ENCODE measurements around the gene CIT.
"Not testable (repeated sequence)": the region's sequence is repeated elsewhere in the genome, so short reads cannot be mapped to it uniquely, and the experiment has no call there.

Gene CIT, protein sequence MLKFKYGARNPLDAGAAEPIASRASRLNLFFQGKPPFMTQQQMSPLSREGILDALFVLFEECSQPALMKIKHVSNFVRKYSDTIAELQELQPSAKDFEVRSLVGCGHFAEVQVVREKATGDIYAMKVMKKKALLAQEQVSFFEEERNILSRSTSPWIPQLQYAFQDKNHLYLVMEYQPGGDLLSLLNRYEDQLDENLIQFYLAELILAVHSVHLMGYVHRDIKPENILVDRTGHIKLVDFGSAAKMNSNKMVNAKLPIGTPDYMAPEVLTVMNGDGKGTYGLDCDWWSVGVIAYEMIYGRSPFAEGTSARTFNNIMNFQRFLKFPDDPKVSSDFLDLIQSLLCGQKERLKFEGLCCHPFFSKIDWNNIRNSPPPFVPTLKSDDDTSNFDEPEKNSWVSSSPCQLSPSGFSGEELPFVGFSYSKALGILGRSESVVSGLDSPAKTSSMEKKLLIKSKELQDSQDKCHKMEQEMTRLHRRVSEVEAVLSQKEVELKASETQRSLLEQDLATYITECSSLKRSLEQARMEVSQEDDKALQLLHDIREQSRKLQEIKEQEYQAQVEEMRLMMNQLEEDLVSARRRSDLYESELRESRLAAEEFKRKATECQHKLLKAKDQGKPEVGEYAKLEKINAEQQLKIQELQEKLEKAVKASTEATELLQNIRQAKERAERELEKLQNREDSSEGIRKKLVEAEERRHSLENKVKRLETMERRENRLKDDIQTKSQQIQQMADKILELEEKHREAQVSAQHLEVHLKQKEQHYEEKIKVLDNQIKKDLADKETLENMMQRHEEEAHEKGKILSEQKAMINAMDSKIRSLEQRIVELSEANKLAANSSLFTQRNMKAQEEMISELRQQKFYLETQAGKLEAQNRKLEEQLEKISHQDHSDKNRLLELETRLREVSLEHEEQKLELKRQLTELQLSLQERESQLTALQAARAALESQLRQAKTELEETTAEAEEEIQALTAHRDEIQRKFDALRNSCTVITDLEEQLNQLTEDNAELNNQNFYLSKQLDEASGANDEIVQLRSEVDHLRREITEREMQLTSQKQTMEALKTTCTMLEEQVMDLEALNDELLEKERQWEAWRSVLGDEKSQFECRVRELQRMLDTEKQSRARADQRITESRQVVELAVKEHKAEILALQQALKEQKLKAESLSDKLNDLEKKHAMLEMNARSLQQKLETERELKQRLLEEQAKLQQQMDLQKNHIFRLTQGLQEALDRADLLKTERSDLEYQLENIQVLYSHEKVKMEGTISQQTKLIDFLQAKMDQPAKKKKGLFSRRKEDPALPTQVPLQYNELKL (N-terminal part only)

DNA sequence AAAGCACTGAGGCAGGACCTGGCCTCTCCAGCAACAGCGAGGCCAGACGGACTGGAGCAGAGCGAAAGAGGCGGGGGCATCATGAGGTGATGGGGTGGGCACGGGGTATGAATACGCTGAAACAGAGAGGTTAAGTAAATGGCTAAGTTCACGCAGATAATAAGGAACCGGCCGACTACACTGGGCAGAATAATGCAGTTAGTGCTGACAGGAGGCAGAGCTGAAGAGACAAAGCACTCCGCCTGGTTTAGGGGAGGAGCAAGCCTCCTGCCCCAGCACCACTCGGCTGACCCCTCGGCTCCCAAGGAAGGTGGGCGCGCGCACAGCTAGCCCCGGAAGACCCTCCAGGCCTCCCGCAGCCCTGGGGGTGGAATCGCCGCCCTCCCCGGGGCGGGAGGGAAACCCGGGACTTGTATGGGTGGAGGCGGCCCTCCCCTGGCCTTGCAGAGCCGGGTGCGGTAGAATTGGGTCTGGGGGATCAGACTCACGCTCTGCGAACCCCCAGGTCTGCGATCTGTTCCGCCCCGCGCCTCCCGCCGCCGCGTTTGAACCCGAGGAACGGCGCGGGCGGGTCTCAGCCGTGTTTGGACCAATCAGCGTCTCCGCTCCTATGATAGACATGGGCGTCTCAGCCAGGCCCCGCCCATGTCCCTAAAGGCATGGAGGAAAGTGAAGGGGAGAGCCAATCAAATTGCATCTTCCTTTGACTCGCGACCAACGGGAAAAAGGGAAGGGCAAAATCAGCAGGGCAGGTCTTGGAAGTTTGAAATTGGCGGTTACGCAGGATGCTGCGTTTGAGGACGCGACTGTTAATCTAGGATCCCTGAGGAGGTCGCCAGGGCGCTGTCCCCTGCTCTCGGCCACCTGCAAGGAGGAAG is at the start of gene CIT:
Gene CIT, minus strand, starts transcription at position 560 of the 878 bp plus-strand sequence. CDS start 1,152 bp downstream, outside the sequence.
- DNase-seq: peak; percentile 83

DNA sequence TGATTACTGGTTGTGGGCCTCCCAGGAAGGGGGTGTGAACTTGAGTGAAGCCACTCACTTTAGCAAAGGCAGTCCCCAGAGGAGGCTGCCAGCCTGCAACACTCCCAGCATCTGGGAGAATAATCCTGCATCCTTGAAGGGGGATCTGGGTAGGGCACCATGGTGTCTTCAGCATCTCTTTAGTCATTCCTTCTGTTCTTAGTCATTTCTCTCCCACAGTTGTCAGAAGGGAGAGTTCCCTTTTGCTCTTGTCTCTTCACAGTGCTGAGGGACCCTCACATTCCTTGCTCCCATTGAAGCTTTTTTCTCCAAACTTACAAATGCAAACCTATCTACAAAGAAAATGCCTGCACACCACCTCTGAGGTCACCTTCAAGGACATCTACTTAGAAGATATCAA is 48.1 kb upstream of the CIT start:
- DNase-seq: no peak

DNA sequence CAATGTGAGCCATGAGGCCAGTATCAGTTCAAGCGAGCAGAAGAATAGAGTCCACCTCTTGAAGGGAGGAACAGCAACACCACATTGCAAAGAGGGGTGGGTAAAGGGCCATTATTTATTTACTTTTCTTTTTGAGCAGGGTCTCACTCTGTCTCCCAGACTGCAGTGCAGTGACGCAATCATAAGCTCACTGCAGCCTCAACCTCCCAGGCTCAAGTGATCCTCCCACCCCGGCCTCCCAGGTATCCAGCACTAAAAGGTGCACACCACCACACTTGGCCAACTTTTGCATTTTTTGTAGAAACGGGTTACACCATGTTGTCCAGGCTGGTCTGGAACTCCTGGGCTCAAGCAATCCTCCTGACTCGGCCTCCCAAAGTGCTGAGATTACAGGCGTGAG is 42.9 kb upstream of the CIT start:
- DNase-seq: no peak

DNA sequence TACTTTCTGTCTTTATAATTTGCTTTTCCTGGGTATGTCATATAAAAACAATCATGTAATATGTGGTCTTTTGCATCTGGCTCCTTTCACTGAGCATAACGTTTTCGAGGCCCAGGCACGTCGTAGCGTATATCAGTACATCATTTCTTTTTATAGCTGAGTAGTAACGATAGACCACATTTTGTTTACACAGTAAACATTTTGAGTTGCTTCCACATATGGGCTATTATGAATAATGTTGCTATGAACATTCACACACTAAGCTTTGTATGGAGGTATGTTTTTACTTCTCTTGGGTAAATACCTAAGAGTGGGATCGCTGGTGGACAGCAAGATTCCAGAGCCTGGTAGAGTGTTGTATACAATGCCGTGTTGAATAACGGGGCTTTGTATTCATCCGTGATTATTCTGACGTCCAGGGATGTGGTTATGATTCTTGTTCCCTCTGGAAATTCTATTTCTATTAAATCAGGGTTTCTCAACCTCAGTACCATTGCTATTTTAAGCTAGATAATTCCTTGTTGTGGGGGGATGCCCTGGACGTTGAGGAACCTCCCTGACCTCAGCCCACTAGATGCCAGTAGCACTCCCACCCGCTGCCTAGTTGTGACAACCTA is 38.9 kb upstream of the CIT start:
- no peak for DNase-seq

DNA sequence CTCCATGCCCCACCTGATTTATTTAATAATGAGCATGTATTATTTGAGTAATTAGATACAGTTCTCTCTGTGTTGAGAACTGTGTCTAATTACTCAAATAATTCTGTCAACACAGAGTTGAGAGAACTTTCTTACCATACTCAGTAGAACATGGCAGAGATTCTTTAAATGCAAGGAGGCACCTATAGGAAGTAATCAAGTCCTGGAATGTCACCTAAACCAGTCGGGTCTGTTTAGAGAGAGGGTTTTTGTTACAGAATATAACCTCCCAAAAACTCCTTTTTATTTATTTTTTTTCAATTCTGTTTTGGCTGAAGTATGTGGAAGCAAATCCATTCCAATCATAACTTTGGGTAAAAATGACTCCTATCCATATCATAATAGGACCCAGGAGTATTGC is 37.5 kb upstream of the CIT start:
- no peak for DNase-seq

DNA sequence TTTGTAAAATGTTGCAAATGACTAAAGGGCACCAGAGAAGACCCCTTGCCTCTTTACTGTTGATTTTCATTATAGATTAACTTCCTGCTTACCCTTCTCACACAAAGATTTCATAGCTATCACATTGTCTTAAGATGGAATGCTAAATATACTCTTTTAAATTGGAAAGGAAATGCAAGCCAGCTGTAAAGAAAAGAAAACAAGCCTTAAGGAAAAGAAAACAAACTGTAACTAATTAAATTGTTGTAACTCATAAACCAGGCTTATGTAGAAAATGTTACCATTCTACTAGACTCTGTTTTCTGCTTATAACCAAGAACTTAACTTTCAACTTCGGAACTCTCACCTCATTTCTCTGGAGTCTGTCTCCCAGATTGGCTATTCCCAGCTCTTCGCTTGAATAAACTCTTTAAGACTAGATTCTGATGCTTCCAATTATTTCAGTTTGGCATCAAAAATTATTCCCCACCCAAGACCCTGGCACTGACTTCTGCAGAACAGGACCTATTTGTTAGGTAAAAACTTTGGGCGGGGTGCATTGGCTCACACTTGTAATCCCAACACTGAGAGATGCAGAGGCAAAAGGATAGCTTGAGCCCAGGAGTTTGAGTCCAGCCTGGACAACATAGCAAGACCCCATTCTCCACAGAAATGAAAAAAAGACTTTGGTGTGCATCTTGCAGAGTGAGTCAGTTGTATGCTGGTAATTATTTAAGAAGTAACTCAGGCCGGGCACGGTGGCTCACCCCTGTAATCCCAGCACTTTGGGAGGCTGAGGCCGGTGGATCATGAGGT is 36.6 kb upstream of the CIT start:
- DNase-seq: no peak

DNA sequence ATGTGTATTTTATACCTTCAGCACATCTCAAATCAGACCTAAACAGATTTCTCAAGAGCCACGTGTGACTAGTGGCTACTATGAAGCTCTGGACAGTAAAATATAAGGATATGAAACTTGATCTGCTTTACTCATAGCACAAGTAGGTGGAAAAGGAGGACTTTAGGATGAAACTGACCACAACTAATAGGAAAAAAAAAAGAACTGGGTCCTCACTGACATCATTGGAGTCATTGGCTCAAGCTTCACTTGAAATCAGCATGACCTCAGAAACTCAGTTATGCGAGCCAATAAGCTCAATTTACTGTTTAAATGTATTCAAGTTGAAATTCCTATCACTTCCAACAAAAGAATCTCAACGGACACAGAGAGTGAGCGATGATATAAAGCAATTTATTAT is 34.1 kb upstream of the CIT start:
- no peak for DNase-seq

DNA sequence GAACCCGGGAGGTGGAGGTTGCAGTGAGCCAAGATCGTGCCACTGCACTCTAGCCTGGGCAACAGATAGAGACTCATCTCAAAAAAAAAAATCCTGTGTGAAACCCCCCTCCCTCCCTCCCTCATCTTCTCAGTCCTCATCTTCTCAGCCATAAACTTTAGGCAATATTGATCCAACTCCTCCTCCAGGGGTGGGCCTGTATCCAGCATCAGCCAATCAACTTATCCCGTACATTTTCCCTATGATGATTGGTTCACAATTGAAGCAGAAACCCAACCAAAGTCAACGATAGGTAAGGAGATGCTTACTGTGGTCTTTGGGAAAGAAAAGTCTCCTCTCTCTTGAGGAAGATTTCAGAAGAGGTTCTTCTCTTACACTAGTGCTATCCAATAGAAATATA is 33.5 kb upstream of the CIT start:
- DNase-seq: no peak

DNA sequence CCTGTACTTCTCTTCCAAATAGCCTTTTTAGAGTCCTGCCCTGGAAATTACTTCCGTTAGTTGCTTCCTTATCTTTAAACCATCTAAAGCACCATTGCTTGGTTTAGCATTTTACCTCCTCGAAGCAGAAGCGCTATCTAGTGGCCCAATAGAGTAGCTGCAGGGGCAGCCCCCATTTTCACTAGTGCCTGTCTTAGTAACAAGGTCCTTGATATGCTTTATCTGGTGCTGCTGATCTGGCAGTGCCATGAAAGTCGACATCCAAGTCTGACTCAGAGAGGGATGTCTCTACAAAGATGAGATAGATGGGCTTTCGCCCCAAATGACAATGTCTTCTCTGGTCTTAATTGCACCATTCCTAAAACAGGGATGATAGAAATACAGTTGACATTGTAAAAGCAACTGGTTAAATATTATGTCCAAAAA is 25.0 kb upstream of the CIT start:
- peak; percentile 12 for DNase-seq

DNA sequence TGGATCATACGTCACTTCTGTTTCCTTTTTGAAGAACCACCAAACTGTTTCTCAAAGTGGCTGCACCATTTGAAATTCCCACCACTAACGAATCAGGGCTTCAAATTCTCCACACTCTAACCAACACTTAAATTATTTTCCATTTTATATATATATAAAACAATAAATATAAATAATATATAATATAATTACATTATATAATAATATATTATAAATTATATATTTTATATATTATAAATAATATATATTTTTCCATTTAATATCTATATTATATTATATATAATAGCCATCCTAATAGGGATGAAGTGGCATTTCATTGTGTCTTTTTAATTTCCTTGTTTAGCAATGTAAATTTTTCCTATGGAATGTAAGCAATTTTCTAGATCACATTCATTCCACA is 24.6 kb upstream of the CIT start:
- DNase-seq: no peak

DNA sequence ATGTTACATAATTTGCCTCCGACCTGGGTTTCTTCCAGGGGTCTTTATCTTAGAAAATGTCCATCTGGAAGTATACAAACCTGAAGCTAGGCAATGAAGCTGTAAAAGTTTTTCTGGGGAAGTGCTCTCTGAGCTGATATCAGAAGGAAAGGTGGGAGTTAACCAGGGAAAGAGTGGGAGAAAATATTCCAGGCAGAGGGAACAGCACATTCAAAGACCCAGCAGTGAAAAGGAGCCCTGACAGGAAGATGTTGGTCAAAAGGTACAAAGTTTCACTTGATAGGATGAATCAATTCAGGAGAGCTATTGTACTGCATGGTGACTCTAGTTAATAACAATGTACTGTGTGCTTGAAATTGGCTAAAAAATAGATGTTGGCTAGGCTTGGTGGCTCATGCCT is 17.8 kb upstream of the CIT start:
- DNase-seq: no peak

DNA sequence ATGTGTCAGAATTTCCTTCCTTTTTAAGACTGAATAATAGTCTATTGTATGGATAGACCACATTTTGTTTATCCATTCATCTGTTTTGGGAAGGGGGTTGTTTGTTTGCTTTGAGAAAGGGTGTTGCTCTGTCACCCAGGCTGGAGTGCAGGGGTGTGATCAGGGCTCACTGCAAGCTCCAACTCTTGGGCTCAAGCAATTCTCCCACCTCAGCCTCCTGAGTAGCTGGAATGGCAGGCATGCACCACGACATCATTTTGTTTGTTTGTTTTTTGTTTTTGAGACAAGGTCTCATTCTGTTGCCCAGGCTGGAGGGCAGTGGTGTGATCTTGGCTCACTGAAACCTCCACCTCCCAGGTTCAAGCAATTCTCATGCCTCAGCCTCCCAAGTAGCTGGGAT is 15.5 kb upstream of the CIT start:
- not testable (repeated sequence) for DNase-seq

DNA sequence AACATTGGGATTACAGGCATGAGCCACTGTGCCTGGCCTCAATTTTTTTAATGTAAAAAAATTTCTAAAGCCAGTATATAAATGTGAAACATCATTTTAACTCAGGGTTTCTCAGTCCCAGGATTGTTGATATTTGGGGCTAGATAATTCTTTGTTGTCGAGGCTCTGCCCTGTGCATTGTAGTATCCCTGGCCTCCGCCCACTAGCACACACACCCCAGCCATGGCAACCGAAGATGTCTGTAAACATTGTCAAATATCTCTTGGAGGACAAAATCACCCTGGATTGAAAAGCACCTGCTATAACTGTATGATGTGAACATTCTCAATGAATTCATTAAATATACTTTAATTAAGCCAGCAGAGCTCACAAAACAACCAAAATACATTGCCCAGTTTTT is 8.4 kb upstream of the CIT start:
- DNase-seq: no peak

DNA sequence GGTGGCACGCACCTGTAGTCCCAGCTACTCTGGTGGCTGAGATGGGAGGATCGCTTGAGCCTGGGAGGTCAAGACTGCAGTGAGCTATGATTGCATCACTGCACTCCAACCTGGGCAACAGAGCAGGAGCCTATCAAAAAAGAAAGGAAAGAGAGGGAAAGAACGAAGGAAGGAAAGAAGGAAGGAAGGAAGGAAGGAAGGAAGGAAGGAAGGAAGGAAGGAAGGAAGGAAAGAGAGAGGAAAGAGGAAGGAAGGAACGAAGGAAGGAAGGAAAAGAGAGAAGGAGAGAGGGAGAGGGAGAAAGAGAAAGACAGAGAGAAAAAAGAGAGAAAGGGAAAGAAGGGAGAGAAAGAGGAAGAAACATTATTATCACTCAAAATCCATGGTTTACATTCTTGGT is 6.7 kb upstream of the CIT start:
- not testable (repeated sequence) for DNase-seq

DNA sequence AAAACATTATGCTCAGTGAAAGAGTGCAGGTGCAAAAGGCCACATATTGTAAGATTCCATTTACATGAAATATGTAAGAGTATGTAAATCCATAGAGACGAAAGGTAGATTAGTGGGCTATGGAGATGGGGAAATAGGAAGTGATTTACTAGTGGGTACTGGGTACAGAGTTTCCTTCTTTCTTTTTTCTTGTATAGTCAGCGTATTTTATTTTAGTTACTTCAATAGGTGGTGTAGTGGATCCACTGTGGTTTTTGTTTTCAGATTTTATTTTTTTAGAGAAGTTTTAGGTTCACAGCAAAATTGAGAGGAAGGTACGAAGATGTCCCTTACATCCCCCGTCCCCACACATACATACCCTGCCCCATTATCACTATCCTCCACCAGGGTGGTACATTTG is 6.1 kb upstream of the CIT start:
- DNase-seq: no peak

DNA sequence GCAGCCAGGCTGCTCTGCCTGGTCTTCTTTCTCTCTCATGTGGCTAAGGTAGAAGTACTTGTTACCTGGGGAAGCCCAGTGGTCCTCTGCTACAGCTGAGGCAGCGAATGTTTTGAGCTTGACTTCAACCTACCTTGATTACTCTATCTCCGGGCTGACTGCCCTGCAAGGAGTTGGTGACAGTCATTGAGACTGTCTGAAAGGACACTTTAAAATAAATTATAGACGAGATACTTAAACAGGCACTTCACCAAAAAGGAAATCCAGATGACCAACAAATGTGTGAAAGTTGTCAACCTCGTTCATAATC is 474 bp upstream of the CIT start:
- no peak for DNase-seq

DNA sequence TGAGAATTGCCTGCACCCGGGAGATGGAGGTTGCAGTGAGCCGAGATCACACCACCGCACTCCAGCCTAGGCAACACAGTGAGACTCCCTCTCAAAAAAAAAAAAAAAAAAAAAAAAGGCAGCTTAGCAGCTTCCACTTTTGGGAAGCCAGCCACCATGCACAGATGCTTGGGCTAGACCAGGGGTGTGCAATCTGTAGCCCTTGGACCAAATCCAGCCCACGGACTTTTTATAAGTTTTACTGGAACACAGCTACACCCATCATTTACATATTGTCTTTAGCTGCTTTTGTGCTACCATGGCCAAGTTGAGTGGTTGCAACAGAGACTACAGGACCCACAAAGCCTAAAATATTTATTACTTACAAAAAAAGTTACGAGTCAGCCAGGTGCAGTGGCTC is 6.7 kb downstream of the CIT start:
- DNase-seq: no peak

DNA sequence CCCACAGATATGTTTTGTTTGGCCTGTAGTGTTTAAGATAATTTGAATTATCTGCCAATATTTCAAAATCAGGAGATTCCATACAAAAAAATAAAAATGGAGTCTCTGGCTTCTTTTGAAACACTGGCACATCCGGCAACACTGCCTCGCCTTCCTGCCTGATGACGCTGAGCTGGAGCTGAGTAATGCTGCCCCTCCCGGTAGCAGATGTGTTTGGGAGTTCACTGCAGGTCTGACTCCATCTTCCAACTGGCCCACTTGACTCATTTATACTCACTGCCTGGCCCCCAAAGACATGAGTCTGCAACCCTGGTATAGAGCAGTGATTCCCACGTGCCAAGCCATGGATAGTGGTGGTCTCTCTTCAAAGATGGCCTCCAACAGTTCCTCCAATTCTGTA is 7.4 kb downstream of the CIT start:
- no peak for DNase-seq

DNA sequence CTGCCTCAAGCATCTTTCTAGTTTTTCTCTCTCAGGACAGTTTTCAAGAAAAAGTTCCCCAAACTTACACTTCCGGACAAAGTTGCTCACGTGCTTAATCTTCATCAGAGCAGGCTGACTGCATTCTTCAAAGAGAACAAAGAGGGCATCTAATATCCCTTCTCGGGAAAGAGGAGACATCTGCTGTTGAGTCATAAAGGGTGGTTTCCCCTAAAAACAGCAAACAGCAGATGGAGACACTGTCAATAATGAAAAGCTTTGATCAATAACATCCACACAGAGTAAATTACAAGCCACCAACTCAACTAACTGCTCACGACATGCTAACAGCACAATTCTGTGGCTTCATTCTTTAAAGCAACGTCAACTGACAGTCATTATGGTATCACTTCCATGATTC is 8.1 kb downstream of the CIT start:
- no peak for DNase-seq

DNA sequence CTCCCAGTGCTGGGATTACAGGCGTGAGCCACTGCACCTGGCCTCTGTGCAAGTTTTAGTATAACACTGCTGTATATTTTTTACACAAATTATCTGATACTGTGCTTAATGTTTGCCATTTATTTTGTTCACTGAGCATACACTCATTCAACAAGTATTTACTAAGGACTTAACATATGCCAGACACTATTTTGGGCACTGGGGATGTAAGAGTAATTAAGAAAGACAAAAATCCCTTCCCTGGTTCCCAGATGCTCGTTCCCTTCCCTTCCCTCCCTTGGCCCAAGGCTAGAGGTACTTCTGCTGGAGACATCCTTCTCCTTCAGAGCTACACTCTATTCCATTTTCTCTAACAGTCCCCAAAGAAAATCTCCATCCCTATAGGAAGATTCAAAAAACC is 12.5 kb downstream of the CIT start:
- no peak for DNase-seq

DNA sequence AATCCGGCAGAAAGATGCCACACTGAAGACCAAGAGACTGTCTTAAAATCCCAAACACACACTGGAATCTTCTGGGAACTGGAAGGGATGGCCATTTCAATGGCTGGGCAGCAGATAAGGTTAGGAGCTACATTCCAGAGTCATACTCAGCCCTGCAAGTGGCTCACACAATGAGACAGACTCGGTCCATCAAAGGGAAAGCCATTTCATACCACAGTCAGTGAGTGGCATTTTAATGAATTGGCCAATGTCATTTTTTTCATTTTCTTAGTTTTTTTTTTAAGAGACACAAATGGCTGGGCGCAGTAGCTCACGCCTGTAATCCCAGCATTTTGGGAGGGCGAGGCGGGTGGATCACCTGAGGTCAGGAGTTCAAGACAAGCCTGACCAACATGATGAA is 17.9 kb downstream of the CIT start:
- DNase-seq: no peak

All from NCI-H1092 (cell line).